ENCODE data around the gene MAD1L1.

Gene MAD1L1

DNA sequence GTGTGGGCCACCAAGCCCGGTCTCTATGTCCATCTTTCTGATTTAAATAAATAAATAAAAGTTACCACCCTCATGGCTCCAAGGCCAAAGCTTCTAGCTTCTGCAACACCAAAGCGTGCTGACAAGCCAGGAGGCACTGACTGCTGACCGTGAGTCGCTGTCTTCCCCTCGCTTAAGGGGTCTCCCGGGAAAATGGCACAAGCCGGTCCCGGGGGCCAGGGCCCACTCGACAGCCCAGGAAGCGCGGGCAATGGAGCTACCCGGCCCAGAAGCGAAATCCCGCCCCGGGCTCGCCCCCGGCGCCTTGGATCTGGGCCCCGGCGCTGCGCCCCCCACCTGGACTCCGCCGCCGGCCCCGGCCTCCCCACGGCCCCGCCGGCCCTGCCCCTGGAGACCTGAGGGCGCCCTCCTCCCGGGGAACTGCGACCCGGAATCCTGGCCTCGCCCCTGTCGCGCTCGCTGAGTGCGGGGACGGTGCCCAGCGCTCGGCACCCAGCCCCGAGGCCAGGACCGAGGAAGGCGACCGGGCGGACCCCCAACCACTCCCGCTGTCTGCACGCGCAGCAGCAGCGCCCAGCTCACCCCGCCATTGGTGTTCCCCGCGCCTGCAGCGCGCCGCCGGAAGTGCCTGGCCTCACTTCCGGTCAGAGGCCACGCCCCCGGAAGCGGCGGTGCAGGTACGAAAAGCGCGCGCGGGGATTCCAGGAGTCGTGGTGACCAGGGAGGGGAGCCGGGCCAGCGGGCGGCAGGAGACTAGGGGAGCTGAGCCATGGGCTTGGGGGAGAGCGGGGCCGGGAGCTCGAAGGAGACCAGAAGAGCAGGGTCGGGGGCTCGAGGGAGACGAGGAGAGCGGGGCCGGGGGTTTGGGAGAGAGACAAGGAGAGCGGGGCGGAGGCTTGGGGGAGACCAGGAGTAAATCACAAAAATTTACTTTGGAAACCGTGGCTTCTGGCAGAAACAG, 9.1 kb upstream of the MAD1L1 start, which contains the start of the genes MRM2 and NUDT1:
Gene MRM2, minus strand, starts transcription at position 626 of the 961 bp plus-strand sequence. Its CDS starts 36 bp downstream, at position 590.
Gene NUDT1, plus strand, starts transcription at position 647 of the 961 bp plus-strand sequence. CDS start 2,349 bp downstream, outside the sequence.
- FAIRE-seq = no peak

DNA sequence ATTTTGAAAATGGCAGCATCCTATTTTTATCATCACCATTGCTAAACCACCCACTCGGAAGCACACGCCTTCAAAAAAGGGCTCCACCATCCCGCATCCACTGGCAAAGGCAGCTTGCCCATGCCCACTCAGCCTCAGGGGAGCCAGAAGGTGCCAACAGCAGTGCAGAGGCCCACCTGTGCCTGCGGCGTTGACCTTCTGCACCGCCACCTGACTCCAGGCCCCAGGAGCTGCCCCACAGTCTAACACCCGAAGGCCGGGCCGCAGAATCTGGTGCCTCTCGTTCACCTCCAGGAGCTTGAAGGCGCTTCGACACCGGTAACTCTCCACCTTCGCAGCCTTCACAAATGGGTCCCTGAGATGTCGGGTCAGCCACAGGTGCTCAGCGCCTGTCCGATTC, 6.5 kb upstream of the MAD1L1 start:
- FAIRE-seq = no peak

DNA sequence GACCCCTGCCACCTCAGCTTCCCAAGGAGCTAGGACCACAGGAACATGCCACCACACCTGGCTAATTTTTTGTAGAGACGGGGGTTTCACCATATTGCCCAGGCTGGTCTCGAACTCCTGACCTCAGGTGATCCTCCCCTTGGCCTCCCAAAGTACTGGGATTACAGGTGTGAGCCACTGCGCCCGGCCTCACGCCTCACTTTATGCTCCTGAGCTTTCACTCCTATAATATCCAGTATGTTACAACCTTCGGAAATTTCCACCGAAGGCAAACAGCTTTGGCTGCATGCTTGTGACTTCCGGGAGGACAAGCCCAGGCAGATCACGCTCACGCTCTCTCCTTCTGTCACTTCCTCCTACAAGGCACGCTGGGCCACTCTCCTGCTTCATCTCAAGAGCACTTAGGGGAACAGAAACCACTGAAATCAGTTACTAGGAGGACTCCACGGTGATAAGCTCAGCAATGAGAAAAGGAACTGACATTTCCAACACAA, 4.4 kb upstream of the MAD1L1 start:
- no peak for FAIRE-seq

DNA sequence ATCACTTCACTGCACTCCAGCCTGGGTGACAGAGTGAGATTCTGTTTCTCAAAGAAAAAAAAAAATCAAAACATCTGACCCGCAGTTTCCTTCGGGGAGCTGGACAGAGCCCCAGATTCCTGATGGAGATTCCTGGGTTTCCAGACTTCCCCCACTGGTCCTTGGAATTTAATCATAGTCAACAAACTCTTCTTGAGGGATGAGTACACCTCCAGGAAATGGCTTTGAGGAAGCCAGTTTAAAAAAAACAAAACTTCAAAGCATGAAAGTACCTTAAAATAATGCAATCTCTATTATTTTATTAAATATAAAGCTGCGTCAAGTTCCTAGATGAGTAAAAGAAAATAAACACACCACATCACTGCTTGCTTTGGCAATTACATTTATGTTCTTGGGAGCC, 1.2 kb upstream of the MAD1L1 start:
- no peak for FAIRE-seq

DNA sequence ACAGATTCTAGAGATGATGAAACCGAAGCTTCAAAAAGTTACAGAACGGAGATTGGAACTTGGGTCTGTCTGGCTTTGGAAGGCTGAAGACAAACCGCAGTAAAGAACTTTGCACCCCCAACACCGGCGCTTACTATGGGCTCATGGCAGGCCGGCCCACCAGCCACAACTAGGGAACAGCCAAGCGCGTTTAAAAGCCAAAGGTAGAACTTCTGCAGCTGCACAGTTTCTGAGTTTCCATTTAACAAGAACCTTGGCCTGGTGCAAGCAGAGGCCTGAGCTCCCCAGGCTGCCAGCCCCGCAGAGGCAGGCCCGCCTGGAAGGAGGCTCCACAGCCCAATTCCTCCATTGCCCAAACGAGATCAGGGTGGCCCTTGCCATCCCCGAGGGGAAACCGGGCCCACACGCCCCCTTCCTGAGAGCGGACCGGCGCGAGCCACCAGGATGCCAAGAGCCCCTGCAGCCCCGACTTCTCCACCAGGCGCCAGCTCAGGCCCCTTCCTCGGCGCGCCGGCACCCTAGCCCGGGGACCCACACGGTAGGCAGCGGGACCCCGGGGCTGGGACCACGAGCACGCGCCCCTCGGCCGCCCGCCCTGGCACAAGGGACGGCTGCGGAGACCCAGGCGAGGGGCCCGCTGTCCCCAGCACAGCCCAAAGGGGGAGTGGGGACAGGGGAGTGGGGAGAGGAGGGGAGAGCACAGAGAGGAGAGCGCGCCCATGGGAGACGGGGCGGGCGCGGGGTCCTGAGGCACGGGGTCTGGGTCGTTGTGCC, 566 bp downstream of the MAD1L1 start:
- FAIRE-seq = no peak

DNA sequence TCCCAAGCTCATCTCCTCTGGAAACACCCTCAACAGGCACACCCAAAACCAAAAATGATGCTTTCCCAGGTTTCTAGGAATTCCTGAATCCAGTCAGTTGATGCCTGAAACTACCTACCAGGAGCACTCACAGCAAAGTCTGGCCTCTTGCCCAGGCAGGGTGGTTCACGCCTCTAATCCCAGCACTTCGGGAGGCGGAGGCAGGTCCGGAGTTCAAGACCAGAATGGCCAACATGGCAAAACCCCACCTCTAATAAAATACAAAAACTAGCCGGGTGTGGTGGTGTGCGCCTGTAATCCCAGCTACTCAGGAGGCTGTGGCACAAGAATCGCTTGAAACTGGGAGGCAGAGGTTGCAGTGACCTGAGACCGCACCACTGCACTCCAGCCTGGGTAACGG, 1.9 kb downstream of the MAD1L1 start:
- FAIRE-seq = no peak

DNA sequence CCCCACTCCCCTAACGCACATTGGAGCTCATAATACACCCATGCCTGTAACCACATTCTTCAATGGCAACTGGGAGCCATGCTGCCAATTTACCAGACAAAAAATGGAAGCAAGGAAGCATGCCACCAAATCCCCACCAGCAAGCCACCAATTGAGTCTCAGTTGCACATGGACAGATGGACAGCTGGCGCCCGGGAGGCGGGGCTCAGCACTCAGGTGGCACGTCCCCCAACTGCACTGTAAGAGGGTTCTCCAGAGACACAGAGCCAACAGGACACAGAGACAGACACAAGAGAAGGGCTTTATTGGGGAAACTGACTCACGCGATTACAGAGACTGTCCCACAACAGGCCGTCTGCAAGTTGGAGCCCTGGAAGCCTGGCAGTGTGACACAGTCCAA, 2.5 kb downstream of the MAD1L1 start:
- no peak for FAIRE-seq

DNA sequence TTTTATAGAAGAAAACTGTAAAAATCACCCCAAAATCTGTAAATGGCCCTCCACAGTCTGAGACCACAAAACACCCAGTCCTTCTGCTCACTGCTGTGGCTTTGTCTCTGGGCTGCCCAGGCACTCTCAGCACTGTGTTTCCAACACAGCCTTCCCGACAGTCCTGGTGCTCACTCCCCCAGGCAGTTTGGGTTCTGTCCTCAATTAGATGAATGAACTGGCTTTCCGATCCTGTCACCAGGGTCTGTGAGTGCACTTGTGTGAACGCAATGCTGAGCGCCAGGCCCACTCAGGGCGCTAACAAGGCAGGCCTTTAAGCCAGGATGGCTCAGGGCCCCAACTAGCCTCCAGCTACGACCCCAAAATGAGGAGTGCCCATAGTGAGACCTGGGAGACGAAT, 3.3 kb downstream of the MAD1L1 start:
- FAIRE-seq = no peak

DNA sequence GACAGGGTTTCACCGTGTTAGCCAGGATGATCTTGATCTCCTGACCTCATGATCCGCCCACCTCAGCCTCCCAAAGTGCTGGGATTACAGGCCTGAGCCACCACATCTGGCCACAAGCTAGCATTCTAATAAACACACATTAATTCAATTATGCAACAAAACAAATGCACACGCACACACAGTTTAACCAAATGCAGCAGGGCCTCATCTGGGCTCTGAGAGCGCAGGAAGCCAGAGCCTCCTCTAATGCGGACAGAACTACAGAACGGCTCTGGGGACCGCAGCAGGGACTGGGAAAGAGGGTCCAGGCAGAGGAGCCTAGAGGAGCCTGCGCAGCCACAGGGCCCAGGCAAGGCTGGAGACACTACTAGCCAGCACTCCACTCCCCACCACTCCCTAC, 3.8 kb downstream of the MAD1L1 start:
- FAIRE-seq = no peak

DNA sequence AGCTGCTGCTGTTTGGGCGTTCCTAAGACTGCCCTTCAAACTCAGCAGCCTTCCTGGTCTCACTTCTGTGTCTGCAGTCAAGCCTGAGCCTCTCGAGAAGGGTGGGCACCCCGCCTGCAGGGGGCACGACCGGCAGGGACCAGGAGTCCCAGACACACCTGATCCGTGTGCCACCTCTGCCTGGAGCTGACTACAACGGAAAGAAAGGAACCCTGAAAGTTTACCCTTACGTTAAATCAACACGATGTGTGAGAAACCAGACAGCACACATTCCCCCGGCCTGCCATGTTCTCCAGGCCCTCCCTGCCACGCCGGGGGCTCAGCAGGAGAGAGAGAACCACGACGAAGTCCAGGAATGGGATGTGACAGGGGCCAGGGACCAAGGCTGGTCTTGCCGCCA, 5.0 kb downstream of the MAD1L1 start:
- FAIRE-seq = no peak

DNA sequence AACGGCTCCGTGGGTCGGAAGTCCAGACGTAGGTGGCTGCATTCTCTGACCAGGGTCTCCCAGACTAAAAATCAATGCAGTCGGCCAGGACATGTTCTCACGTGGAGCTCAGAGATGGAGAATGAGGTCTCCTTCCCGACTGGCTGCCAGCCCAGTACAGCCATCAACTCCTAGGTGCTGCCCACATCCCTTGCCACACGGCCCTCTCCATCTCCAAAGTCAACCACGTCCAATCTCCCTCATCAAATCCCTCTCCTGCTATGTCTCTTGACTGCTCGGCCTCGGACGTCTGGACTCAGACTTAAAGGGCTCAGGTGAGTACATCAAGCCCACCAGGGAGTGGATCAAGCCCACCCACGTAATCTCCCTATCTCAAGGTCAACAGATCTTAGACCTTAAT, 6.9 kb downstream of the MAD1L1 start:
- FAIRE-seq = no peak

DNA sequence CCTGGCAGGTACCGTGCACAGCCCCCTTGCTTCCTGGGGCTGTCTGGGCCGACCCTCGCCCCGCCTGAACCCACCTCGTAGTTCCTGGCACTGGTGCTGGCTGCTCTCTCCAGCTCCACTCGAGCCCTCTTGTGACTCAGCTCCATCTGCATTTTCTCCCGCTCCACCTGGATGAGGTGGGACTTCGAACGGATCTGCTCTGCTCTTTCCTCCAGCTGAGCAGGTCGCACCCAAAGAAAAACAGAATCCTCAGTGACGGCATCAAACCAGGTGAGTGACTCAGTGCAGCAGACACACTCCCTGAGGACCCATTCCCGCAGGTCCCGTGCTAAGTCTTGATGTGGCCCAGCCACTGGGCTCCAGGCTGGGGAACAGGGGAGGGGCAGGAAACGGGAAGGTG, 7.4 kb downstream of the MAD1L1 start:
- no peak for FAIRE-seq

DNA sequence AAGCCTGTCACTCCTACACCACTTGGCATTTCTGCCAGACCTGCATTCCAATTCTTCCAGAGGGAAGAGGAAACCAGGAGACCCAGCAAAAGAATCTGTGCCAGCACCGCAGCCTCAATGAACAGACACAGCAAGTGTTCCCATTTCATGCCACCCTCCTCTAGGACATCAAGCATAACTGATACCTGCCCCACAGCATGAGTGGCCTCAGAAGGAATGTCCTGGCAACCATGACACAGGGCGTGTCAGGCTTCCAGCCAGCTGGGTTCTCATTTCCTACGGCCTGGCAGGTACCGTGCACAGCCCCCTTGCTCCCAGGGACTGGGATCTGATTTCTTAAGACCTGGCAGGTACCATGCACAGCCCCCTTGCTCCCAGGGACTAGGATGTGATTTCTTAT, 7.8 kb downstream of the MAD1L1 start:
- FAIRE-seq = no peak

DNA sequence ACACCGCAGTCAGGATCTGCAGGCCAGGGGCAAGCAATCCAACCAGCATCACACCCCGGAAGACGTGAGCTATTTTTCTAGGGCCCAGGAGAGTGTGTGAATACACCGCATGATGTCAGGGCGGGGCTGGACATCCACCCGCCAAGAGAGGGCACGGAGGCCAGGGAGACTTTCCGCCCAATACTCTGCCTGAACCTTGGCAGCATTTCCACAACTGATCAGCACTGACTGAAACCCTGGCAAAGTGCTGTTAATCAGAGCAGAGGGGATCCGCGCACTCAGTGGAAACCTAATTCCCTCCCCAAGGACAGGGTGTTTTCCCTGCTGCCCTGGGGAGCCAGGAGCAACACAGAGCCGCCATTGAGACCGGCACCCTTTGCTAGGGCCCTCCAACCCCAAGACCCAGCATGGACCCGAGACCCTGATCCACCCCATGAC, 8.2 kb downstream of the MAD1L1 start:
- FAIRE-seq = no peak

DNA sequence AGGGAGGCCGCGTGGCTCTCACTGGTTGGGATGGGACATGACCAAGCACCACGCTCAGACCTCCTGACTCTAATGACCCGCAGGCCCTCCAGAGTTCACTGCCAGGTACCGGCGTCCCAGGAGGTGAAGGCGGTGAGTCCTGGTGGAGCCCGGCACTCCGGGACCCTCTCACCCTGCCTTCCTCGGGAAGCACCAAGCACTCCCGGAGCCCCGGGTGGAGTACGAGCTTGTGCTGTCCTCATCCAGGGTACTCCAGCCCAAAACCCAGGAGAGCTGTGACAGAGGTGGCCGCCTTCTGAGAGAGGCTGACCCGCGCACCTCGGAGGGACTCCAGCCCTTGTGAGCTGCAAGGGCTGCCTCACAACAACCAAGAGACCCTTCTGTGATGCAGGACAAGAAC, 9.4 kb downstream of the MAD1L1 start:
- FAIRE-seq = no peak

DNA sequence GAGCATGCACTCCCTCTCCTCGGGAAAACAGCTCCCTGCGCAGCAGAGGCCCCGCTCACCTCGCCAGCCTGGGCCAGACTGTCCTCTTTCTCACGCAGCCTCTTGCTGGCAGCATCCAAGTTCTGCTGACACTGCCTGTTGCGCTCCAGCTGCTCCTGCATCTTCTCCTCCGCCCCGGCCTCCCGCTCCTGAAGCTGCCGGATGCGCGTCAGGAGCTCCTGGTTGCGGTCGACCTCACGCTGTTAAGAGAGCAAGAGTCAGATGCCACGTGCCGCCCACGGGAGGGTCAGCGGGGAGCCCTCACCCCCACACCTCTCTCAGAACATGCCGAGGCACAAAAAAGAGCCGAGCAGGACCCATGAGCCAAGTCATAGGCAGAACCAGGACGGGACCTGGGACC, 10.2 kb downstream of the MAD1L1 start:
- FAIRE-seq = no peak

DNA sequence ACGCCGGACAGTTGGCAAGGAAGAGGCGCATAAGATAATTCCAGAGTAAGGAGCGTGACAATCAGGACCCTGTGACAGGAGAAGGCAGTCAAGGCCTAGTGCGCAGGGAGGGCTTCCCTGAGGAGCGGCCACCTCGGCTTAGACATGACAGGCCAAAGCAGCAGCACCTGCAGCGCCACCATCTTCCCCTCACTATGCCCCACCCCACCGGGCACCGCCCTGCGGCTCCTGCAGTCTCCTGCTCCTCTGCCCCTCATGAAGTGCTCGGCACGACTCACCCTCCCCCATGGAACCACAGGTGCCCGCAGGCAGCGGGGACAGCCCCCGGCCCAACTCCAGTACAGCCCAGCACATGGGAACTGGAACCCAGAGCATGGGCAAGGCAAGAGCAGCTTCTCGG, 11.8 kb downstream of the MAD1L1 start:
- FAIRE-seq = no peak

DNA sequence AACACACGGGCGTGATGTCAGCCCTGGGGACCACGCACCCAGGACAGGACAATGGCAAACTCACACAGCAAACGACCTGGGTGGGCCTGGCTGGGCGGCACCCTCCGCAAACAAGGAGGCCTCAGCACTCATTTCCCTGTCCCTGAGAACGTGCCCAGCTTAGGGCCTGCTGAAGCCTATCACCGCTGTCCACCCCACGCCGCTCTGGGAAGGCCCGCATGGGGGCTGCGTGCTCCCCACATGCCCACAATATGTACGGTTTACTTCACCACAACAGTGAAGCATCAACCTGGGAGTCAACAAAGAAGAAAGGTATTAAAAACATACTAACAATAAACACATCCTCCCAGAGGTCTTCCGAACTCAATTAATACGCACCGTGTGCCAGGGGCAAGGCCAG, 12.2 kb downstream of the MAD1L1 start:
- FAIRE-seq = no peak

DNA sequence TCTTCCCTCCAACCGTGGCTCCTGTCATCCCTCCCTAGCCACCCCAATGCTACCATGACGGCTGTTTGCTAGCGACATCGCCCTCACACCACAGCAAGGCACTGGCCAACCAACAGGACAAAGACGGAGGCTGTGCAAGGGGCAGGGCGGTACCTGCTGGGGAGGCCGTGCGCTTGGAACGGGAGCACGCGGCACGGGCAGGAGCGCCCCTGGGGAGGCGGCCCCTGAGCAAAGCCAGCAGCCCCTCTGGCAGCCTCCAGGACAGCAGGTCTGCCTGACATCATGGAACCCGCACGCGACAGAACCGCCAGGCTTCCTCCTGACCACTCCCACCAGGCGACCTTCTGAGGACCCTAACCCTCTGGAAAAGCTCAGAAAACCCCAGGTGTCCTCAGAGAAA, 12.7 kb downstream of the MAD1L1 start:
- no peak for FAIRE-seq

DNA sequence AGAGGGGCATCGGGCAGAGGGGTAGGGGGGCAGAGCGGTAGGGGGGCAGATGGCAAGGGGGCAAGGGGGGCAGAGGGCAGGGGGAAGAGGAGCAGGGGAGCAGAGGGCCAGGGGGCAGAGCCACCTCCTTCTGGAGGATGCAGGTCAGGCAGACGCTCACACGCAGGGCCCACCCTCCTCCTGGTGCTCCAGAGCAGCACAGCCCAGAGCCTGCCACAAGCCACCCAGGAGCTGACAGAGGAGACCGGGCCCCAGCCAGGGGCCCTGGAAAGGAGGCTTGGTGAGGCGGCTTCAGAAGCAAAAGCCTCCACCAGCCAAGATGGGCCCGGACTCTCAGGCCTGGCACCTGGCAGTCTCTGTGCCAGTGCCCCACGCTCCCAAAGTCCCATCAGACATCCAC, 13.1 kb downstream of the MAD1L1 start:
- FAIRE-seq = no peak

DNA sequence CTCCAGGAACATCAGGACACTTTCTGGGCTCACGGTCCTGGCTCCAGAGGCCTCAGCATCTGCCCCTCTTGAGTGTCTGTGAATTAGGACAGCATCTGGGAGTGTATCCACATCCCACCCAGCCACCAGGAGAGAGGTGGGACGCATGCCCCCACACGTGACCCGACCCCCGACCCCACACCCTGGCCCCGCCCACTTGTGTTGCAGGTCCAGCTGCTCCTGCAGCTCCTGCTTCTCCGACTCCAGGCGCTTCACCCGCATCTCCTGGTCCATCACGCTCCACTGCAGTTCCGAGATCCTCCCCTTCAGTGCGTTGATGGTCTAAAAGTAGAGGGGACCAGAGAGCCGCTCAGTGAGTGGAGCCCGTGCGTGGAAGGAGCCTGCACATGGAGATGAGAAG, 13.6 kb downstream of the MAD1L1 start:
- no peak for FAIRE-seq

DNA sequence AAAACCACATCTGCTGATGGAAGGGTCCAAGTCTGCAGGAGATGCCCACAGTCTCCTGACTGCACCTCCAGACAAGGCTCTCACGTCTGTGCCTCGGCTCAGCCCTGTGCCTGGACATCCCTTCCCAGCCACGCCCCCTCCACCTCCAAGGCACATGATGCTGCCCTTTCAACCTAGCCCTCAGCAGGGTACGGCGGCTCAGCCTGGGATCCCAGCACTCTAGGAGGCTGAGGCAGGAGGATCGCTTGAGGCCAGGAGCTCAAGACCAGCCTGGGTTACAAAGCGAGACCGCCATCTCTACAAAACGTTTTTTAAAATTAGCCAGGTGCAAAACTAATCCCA, 14.3 kb downstream of the MAD1L1 start:
- no peak for FAIRE-seq

DNA sequence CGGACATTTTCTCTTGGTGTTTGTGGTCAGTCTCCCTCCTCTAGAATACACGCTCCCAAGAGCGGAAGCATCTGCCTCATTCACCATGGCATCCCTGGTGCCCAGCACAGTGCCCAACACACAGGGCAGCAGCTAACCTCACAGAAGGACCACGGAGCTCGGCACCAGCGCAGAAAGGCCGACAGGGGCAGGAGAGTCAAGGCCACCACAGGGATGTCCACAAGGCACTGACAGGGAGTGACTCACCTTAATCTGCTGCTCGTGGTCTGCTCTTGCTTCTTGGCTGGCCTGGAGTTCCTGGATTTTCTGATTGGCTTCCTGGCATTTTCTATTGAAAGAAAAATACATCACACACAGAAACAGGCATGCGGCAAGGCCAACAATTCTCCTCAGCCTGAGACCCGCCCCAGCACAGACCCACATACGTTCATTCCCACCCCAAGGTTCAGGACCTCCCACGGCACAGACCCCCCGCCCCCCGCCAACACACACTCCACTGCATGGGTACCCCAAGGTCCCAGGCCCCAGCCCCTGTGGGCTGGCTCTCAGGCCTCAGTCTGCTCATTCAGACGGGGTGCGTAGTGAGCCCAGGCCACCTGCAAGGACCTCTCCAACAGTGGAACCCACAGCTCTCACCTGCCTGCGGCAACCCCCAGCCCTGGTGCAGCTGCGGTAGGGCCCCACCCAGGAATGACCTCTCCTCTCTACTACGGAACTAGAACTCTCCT, 14.9 kb downstream of the MAD1L1 start:
- no peak for FAIRE-seq

Measured in TTC549 (cell line).